Brain pericyte (primary cell): Measurements from ENCODE around the gene TP63.
"Not testable (repeated sequence)": the region's sequence is repeated elsewhere in the genome, so short reads cannot be mapped to it uniquely, and the experiment has no call there.

ENCODE experiments used
- DNase-seq: peaks from one replicate; pipeline ENCODE4 v3.0.0-alpha.2; 2012; ENCODE audit warnings: low read depth, low spot score

TP63 gene

DNA sequence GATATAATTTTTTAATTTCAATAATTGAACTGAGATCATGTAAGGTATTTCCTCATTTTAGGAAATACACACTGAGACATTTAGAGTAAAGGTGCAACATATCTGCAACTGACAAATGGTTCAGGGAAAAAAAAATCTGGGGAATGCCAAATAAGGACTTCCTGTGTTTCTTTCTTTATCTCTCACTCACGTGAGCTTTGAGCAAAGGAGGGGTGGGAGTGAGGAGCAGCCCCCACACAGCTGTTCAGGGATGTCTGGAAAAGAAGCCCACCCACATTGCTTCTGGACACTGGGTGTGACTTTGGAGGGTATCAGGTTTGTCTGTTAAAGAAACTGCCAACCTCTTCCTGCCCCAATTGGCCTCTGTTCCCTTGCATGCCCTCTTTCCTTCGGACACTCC, 5.6 kb upstream of the TP63 start:
- DNase-seq, result no peak

DNA sequence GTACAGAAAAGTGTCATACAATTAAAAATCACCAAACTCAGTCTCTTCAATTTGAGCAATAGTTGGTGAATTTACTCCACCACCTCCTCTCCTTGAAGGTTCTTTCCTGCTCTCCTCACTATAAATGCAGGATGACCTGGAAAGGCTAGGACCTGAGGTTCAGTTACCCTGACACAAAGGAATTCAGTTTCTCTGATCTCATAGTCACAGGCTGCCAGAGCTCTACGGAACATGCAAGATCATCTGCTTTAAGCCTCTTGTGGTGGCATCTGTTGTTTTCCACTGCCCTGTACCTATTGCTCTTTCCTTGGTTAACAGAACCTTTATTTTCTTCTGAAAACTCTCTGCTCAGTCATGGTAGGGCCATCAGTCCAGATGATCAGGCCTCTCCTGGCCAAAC, 4.9 kb upstream of the TP63 start:
- no peak for DNase-seq

DNA sequence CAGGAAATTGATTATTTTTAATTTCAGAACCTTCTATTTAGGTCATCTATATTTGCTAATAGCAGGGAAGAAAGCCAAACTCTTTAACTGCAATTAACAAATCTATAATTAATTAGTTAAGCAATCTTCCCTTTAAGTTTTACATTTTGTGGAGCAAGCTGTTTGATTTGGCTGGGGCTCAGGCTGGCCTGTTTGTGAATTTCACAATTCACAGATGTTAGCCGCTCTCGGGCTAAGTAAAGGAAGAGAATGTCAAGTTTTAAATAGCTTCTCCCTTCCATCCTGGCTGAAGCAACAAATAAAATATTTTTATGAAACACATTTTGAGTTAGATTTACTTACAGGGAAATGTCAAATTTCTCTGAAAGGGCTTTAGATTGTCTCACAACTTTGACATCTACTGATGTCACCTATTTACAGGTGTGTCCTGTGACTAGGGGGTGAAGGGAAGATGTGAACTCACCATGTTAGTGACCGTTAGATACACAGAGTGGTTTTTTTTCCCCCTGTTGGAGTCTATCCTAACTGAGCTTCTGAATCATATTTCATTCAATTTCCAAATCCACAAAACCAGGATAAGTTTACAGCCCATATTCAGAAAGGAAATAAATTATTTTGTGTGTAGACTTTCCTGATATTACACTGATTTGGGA, 1.3 kb upstream of the TP63 start:
- DNase-seq, result no peak

DNA sequence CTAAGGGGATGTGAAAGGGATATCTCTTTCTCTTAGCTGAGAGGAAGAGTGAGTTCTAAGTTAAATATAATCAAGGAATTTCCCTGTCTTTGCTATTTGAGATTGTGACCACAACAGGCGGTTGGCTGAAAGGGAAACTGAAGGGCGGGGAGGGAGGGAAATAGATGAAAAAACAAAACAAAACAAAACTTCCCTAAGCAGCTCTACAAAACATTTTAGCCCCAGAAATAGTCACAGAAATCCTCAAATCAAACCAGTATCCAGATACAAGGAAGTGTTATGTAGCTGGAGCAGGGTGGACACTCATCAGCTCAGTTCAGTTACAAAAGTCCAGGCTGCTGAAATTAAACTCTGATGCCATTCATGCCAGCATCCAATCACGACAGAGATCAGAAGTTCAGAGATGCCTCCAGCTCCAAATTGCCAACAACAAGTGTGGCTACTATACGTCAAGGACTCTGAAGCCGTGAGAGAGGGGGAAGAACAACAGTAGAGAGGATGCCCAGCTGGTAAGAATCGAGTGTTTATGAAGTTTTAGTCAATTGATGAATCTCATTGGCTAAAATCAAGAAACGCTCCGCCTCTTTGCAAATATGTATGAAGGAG, 319 bp upstream of the TP63 start:
- DNase-seq, result no peak

DNA sequence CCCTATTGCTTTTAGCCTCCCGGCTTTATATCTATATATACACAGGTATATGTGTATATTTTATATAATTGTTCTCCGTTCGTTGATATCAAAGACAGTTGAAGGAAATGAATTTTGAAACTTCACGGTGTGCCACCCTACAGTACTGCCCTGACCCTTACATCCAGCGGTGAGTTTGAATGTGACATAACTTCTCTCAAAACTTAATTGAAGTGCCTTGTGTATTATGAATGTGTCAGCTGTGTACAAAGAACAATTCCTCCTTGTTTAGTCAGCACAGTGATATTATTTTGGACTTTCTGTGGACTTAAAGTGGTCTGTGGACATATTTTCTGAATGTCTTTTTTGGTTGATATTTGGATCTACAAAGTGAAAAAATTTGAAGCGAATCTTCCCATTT, 220 bp downstream of the TP63 start:
- DNase-seq, result no peak

DNA sequence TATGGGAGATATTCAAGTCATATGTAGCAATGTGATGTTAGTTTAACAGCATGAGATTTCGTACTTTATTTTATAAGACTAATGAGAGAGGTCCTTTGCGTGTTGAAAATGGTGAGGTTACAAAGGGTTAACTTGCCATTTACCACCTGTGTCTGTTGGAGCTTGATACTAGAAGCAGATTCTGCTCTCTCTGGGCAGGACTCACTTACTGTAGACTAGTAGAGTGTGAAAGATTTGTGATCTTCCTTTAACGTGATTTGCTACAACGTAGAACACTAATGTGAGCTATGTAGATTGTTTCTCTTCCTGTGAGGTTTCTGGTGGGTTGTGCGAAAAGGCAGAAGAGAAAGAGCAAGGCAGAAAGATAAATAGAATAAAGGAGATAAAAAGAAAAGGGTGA, 1.1 kb downstream of the TP63 start:
- DNase-seq, result no peak

DNA sequence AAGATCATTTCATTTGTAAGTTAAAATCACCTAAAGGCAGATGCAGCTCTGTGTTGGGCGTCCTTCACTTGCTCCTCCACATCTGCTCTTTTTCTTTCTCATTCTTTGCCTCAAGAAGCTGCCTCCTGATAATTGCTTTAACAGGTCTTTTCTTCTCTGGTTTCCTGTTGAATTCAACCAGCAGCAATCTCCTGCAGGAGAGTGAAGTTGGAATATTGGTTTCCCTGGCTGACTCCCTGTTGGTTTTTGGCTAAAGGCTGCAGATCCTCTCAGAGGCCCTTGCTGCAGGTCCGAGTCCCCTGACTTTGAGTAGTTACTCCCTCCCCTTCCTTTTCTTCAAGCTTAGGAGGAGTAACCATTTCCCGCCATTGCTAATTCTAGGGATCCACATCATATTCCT, 4.2 kb downstream of the TP63 start:
- DNase-seq, result no peak

DNA sequence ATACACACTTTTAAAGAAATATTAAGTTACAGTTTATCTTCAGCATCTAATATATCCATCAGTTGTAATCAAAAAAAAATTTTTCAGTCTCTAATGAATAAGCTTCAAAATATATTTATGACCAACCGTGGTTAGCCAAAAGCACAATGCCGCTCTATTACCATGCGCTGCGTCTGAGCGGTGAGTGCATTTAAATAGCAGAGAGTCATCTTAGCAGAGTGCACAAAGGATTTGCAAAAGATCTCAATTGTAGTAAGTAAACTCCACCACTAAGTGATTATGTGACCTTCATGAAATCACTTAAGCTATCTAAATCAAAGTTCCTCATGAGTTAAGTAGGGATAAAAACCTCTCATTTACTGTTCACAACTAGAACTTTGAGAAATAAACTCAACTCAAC, 4.9 kb downstream of the TP63 start:
- DNase-seq, result no peak

DNA sequence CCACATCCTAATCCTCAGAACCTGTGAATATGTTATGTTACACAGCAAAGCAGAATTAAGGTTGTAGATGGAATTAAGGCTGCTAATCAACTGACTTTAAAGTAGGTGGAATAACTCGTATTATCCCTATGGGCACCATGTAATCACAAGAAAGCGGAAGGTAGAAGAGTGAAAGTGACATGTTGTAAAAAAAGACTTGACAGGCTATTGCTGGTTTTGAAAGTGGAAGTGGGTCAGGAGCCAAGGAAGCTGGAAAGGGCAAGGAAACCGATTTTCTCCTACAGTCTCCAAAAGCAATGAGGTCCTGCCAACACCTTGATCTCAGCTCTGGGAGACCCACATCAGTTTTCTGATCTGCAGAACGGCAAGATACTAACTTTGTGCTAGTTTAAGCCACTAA, 6.6 kb downstream of the TP63 start:
- no peak for DNase-seq

DNA sequence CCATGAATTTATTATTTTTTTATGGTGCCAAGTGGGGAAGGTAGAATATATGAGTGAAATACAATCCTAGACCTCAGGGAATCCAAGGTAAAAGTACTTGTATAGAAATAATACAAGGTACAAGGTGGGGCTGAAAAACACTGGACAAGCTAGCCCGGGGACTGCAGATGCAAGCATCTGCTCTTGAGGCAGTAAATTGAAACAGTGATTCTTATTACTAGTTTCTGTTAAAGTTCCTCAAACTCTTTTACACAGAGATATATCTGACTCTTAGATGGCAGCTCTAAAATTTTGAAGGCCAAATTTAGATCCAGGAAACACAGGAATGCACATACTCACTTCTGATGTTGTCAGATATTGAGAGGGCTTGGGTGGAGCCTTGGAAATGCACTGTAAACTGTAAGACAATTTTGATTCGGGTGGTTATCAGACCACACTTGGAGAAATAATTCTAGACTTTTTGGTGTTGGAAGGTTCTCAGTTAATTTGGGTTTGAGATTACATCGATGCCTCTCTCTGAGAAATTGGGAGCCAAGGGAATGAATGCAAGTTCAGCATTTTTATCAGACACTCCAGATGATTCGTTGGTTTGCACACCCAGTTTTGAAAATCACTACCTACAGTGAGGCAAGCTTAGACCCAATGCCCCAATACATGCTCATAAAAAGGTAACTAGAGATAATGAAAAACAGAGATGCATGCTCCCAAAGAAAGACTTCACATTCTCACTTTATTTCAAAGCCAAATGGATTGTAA, 7.3 kb downstream of the TP63 start:
- no peak for DNase-seq

DNA sequence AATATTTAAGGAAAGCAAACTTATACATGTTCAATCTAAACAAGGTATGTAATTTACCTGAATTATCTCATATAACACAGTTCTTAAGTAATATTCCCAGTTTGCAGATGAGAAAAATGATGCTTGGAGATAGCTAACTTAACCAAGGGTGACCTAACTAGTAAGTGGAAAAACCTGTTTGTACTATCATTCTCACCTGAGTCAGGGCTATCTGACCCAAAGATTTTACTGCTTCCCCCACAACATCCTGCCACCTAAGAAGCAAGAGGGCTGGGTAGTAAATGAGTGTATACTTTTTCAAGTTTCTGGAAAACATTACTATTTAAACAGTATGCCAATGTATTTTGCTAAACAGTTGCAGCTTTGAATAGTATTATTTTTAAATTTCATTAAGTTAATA, 10.6 kb downstream of the TP63 start:
- DNase-seq, result no peak

DNA sequence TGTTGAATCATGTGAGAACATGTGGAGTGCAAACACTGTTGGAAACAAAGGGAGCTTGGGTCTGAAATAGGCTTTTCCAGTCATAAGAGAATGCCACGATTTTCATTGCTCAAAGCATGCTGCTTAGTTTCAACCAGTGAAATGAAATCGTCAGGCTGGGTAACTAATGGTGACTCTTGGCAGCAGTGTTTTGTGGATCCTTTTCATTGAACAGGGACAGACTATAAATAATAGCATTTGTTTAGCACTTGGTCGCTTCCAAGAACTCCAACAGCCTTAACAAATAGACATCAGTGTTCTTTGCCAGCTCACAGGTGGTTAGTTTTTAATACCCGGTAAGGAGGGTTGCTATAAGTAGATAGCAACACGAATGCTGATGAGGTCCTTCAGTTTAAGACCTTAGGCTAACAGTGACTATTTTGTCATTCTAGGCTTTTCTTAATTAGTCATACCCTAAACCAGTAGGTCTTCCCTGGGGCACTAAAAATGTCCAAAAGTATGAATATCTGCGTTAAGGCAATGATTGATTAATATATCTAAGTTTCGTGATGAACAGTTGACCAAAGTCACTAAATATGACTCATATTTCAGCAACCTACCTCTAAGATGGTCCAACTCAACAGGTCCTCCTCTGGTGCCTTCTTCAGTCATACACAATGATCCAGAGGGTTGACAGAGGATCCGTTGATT, 15.8 kb downstream of the TP63 start:
- DNase-seq, result no peak

DNA sequence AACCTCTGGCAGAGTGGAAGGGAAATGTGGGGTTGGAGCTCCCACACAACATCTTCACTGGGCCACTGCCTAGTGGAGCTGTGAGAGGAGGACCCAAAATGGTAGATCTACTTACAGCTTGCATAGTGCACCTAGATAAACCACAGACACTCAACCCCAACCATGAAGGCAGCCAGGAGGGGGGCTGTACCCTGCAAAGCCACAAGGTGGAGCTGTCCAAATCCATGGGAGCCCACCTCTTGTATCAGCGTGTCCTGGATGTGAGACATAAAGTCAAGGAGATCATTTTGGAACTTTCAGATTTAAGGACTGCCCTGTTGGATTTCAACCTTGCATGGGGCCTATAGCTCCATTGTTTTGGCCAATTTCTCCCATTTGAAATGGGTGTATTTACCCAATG, 20.9 kb downstream of the TP63 start:
- DNase-seq, result no peak

DNA sequence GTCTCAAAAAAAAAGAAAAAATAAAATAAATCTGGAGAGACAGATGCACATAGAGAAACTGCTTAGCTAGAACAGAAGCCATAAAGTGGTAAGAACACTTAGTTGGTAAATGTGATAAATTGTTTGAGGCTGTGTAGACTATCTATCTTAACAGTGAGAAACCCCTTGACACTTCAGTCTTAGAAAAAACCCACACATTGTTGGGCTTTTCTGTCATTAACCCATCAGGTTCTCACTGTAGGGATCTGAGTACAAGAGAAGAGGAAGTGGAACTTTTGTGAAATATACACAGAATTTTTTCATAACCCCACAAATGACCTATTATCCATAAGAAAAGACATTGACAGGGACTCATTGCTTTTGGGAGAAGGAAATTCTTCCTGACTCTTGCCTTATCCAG, 24.4 kb downstream of the TP63 start:
- no peak for DNase-seq

DNA sequence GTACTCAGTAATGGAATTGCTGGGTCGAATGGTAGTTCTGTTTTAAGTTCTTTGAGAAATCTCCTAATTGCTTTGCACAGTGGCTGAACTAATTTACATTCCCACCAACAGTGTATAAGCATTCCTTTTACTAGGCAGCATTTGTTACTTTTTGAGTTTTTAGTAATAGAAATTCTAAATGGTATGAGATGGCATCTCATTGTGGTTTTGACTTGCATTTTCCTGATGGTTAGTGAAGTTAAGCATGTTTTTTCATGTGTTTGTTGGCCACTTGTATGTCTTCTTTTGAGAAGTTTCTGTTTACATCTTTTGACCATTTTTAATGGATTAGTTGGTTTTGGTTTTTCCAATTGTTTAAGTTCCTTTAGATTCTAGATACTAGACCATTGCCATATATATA, 28.4 kb downstream of the TP63 start:
- DNase-seq, result no peak

DNA sequence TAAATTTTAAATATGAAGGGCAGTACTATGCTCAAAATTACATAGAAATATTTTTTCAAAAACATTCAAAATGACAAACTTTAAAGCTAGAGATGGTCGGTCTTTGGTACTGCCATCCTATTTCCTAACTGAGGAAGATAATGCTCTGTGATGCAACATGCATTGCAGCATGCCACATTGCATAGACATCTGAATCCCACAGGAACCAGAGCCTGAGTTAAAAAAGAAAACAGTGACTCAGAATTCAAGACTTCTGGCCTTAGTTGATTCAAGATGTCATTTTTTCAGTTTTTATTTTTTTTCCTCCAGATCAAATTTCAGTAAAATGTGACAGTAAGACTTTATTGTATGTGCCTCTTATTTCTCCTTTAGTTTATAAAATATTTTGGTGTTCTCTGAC, 33.1 kb downstream of the TP63 start:
- DNase-seq, result peak; percentile 77

DNA sequence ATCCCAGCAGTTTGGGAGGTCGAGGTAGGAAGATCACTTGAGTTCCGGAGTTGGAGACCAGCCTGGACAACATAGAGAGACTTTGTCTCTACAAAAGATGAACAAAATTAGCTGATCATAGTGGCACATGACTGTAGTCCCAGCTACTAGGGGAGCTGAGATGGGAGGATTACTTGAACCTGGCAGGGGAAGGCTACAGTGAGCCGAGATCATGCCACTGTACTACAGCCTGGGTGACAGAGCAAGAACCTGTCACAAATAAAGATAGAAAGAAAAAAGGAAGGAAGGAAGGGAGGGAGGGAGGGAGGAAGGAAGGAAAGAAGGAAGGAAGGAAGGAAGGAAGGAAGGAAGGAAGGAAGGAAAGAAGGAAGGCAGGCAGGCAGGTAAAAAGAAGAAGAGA, 41.2 kb downstream of the TP63 start:
- not testable (repeated sequence) for DNase-seq

DNA sequence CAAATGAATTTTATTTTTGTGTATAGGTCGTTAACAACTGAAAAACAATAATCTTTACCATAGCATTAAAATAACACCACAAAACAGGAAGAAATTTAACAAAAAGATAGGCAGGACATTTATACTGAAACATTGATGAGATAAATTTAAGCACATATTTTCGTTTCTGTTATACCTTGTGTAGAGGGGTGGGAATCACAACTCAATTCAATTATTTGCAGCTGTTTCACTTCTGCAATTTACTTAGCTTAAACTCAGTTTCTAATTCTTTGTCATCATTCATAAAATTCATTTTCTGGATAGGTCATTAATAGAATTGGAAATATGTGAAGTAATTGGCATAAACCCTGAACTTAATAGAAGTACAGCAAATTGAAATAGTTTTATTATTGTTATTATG, 42.3 kb downstream of the TP63 start:
- DNase-seq, result no peak

DNA sequence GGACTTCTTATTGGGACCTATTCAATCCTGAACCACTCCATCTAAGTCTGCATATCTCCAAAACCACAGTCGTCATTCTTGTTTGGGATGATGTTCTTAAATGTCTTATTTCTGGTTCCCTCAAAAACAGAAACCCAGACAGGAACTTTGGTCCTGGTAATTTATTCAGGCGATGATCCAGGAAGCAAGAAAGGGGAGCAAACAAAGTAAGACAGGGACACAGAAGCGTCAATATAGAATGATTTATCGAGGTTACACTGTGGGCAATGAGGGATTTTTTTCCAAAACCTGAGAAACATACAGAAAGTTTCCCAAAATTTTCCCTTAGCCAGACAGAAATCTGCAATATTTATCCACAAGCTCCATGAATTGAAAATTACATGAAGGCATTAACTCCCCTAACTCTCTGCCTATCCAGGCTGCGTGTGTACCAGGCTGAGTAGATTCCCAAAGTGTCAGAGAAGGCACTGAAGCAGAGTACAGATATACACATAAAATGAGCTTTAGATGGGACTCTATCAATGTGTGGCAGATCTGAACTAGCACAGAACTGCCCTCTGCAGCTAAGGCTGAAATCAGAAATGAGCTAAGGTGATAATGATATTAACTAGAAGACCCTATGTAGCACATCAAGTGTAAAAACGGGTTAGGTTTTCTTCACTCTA, 43.2 kb downstream of the TP63 start:
- DNase-seq, result no peak

DNA sequence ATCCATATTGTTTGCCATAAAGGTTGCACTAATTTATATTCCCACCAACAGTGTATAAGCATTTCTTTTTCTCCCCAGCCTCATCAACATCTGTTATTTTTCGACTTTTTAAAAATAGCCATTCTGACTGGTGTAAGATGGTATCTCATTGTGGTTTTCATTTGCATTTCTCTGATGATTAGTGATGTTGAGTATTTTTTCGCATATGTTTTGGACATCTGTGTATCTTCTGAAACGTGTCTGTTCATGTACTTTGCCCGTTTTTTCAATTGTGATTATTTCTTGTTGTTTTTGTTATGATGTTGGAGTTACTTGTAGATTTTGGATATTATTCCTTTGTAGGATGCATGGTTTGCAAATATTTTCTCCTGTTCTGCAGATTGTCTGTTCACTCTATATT, 46.5 kb downstream of the TP63 start:
- no peak for DNase-seq

DNA sequence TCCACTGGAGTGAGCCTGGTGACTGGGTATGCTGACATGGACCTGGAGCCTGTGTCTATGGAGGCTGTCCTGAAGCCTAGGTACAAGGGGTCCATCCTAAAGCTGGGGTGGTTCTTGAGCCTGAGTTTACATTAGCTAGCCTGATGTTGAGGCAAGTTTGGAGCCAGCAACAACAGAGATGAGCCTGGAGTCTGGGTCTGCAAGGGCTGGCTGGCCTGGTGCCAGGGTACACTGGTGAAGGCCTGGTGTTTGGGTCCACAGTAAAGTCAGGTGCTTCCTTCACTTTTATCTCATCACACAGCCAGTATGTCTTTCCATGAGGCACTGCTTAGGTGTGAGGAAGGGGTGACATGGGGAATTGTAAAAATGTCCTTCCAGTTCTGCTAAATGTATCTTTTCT, 49.5 kb downstream of the TP63 start:
- DNase-seq, result no peak
